Hematopoietic multipotent progenitor cell treated with erythropoietin and hydrocortisone succinate and interleukin-3 and kit ligand, for 4 days (in vitro differentiated cells): ENCODE data around the gene GPR152.
"Not testable (repeated sequence)": the region's sequence is repeated elsewhere in the genome, so short reads cannot be mapped to it uniquely, and the experiment has no call there.

ENCODE experiments used
- DNase-seq: peaks from one replicate; pipeline ENCODE4 v3.0.0-alpha.2; 2015

Gene GPR152

DNA sequence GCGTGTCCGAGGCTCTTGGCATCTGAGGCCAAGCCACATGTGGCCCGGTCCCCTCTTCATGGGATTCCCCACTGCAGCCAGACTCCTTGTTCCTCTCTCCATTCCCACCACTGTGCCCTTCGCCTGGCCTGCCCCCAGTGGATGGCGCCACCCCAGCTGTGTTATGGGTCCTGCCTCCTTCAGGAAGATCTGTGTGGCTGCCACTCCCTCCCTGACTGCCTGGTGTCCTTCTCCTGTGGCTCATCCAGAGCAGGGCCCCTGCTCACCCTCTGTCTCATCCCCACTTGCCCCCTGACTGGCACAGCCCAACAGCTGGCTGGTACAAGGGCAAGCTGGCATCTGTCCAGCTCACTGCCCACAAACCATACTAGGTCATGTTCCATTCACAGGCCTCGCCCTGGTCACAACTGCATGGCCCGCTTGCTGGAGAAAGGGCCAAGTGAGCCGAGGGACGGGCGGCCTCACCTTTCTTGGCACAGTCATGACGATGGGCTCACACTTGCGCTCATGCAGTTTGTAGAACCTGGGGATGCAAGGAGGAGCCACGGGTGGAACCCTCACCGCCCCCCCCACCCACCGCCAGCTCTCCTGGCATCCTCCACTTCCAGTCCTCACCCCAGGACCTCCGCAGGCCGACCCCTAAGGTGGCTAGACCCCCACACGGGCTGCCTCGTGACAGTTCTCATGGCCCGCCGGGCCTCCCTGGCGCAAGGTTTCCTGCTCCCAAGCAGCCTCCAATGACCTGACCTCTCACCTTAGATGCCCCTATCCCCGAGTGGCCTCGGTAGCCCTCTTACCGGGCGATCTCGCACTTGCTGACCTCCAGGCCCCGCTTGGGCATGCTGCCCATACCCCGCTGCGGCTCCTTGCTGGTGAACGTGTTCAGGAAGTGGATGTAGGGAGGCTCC is 13.0 kb downstream of the GPR152 start:
- peak; percentile 76 for DNase-seq

DNA sequence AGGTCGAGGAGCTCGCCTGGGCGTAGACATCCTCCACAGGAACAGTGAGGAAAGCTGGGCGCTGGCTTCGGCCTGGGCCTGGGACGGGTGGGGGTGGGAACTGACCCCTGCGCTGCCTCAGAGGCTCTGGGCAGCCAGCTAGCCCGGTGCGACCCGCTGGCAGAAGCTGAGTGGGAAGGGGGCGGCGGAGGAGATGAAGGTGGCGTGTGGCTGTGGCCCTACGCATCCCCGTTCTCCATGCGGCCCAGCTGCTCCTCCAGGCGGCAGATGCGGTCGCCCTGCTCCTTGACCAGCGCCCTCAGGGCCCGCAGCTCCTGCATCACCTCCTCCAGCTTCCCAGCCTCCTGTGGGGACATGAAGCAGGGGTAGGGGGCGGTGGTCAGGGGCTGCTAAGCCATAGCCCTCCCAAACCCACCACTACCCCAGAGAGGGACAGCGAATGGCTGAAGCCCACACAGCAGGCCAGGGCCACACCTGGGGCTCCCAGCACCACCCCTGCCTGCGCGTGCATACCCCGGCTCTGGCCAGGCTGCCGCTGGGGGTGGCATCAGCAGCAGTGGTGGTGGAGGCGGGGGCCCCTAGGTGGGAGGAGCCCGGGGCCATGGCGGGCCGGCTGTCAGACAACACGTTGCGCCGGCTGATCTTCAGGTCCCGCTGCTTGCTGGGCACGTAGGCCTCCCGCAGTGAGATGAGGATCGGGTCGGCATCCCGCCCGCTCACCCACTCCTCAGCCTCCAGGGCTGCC is 14.2 kb downstream of the GPR152 start:
- DNase-seq: no peak

DNA sequence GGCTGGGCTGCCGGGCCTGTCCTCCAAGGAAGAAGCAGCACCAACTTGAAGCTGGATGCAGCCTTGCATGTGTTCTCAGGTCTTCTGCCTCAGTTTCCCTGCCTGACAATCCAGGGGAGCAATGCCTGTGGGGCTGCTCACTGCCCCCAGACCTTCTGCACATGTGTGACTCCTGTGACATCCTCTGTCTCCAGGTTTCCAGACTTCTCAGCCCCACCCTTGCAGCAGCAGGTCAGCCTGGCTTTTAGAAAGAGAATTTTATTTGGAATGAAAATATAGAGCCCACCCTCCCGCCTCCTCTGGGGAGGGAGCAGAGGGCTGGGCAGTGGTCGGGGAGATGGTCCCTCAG is 14.7 kb downstream of the GPR152 start:
- DNase-seq: no peak

DNA sequence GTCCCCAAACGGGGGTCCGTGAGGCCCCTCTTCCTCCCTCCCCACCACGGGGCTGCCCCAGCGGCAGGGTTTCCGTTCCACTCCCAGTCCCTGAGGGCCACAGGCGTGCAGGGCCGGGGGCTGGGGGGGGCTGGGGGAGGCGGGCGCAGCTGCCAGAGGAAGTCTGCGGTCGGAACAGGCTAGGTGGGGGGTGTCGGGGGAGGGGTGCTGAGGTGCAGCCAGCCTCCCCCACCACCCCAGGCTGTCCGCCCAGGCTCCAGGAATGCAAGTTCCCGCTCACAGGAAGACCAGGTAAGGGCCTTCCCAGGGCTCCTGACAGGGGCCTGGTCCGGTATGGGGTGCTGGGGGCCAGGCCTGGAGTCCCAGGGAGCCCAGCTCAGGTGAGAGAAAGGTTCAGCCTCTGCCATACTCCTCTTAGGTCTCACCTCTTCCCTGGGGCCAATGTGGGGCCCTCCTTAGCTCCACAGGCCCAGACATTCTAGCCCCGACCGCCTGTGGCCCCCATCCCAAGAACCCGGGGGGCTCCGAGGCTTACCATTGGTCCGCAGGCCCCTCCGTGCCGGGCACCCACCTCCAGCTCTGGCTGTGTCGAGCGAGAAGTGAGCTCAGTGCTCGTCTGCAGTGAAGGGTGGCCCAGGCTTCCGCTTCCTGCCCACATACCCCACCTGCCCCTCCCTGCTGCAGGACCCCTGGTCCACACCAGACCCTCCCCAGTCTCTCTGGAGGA is 15.3 kb downstream of the GPR152 start, which contains the start of gene PTPRCAP:
Gene PTPRCAP, minus strand, starts transcription at position 601 of the 727 bp plus-strand sequence. Its CDS starts 63 bp downstream, at position 538.
- peak; percentile 87 for DNase-seq

DNA sequence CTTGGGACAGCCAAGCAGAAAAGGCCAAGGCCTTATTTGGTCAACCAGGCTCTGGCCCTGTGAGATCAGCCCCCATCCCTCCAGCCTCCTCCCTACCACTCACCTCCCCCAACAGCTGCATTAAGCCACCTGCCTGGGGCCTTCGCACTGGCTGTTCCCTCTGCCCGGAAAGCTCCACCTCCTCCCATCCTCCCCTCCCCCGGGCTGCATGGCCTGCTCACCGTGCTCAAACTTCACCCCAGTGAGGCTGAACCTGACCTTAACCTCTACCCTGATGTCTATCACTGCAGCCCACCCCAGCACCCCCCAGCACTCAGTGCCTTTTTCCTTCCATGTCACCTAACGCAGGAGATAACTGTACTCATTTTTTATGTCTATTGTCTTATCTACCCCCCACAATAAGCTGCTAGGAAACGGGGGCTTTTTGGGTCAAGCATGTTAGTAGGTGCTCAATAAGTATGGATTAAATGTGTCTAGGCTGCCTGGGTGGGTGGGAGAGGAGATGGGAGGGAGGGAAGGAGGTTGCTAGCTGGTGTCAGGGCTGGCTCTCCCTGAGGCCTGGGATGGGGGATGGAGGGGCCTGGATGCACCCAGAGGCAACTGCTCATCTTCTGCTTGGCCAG is 16.0 kb downstream of the GPR152 start:
- peak; percentile 82 for DNase-seq

- no peak for DNase-seq
These were observed 16.6 kb downstream of the GPR152 start for GRCh38 chr11:67435727-67436458.

DNA sequence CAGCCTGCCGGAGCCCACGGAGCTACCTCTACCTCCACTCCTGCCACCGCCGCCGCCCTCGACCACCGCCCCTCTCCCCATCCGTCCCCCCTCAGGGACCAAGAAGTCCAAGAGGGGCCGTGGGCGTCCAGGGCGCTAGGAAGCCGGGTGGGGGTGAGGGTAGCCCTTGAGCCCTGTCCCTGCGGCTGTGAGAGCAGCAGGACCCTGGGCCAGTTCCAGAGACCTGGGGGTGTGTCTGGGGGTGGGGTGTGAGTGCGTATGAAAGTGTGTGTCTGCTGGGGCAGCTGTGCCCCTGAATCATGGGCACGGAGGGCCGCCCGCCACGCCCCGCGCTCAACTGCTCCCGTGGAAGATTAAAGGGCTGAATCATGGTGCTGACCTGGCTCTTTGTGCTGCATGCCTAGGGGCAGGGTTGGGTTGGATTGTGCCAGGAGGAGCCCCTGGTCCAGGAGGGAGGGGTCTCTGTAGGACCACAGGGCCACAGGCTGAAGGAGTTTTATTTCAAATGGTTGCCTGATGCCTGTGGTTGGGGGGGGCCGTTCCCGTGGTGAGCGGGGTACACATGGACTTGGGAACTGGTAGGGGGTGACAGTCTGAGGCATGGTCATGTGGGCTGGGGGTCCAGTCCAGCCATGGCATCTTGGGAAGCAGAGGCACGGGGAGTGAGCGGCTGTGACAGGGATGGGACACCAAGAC is 17.4 kb downstream of the GPR152 start:
- peak; percentile 45 for DNase-seq

- DNase-seq: no peak
These were observed 18.1 kb downstream of the GPR152 start for GRCh38 chr11:67434395-67434881.

- DNase-seq: no peak
These were observed 18.8 kb downstream of the GPR152 start for GRCh38 chr11:67433536-67434394.

DNA sequence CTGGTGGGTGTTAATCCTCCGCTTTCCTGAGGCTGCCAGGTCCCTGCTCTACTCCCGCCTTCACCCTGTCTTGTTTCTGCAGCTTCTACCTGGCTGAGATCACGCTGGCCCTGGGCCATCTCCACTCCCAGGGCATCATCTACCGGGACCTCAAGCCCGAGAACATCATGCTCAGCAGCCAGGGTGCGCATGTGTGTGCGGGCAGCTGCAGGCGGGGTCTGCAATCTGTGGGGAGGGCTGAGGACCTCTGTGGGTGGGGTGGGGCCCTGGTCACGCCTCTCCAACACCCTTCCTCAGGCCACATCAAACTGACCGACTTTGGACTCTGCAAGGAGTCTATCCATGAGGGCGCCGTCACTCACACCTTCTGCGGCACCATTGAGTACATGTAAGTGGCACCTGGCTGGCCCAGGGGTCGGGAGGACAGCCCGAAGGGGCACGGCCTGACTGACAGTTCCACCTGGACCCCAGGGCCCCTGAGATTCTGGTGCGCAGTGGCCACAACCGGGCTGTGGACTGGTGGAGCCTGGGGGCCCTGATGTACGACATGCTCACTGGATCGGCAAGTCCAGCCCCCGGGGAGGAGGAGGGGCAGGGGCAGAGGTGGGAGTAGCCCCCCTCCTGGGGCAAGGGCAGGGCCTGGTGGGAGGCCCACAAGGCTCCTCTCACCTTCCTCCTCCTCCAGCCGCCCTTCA is 19.7 kb downstream of the GPR152 start:
- DNase-seq: no peak

- DNase-seq: no peak
These were observed 20.9 kb downstream of the GPR152 start for GRCh38 chr11:67431346-67432249.

DNA sequence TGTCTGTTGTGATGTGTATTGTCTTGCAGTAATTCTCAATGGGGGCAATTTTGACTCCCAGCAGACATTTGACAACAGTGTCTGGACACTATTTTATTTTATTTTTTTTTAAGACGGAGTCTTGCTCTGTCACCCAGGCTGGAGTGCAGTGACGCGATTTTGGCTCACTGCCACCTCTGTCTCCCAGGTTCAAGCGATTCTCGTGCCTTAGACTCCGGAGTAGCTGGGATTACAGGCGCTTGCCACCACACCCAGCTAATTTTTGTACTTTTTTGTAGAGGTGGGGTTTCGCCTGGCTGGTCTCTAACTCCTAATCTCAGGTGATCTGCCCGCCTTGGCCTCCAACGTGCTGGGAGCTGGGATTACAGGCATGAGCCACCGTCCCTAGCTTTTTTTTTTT is 22.8 kb downstream of the GPR152 start:
- DNase-seq: no peak

DNA sequence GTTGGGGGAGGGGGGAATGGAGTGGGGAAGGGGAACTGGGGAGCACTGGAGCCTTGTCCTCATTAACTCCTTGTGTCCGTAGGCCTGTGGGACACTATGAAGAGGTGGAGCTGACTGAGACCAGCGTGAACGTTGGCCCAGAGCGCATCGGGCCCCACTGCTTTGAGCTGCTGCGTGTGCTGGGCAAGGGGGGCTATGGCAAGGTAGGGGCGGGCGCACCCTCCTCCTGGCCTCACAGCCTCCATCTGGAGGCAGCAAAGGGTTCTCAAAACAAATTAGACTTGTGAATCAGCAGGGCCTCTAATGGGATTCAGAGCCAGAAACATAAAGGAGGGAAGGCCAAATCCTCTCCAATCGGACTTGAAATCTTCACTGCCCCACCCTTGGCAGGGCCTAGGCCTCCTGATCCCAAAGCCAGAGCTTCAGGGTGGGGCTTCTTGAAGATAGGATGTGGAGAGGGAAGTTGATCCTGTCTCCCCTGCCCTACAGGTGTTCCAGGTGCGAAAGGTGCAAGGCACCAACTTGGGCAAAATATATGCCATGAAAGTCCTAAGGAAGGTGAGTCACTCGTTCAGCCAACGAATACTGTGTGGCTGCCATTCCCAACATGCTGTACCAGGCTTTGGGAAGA is 23.4 kb downstream of the GPR152 start:
- peak; percentile 29 for DNase-seq

GRCh38 chr11:67428052-67429001 is 24.2 kb downstream of the GPR152 start, which contains the start of gene RPS6KB2:
Gene RPS6KB2, plus strand, starts transcription at chr11:67428494. Its CDS starts 52 bp downstream, at chr11:67428546.
- DNase-seq: peak; percentile 98

DNA sequence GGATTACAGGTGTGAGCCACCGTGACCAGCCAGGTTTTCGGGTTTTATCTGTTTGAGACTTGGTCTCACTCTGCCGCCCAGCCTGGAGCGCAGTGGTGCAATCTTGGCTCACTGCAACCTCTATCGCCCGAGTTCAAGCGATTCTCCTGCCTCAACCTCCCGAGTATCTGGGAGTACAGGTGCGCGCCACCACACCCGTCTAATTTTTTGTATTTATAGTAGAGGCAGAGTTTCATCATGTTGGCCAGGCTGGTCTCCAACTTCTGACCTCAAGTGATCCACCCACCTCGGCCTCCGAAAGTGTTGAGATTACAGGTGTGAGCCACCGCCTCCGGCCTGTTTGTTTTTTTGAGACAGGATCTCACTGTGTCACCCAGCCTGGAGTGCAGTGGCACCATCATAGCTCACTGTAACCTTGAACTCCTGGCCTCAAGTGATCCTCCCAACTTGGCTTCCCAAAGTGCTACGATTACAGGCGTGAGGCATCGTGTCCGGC is 25.1 kb downstream of the GPR152 start:
- not testable (repeated sequence) for DNase-seq

DNA sequence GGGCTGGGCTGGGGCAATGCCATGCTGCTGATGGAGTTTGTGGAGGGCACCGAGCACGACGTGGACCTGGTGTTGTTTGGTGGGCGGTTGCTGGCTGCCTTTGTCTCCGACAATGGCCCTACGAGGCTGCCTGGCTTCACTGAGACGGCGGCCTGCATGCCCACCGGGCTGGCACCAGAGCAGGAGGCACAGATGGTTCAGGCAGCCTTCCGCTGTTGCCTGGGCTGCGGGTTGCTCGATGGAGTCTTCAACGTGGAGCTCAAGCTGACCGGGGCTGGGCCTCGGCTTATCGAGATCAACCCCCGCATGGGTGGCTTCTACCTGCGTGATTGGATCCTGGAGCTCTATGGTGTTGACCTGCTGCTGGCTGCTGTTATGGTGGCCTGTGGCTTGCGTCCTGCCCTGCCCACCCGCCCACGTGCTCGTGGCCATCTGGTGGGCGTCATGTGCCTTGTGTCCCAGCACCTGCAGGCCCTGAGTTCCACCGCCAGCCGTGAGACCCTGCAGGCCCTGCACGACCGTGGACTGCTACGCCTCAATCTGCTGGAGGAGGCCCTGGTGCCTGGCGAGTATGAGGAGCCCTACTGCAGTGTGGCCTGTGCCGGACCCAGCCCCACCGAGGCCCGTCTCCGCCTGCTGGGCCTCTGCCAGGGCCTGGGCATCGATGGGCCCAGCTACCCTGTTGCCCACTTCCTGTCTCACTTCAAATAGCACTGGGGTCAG is 28.5 kb downstream of the GPR152 start:
- DNase-seq: no peak
